ENCODE results near the gene ACOT9. TPM values are rescaled to one million over a fixed set of nuclear protein-coding genes. Genes with fewer than 3 reads are reported as not detected.

Gene ACOT9
- total RNA-seq, 1 experiment from 2014 or later, result 72.3 TPM

- Histone ChIP-seq H3K4me1 (ENCODE audit: insufficient read depth, low read length) (no peaks in the 10 kb centered on the region), H2BK5ac (ENCODE audit: insufficient read length, low read length) (no peak overlapping the region), H2BK120ac (ENCODE audit: low read depth, low read length, poor library complexity, severe bottlenecking) (no peak overlapping the region), H3K79me2 (ENCODE audit: insufficient read depth, low read length) (no peaks in the 10 kb centered on the region), H3T11ph (ENCODE audit: low read length) (no peak overlapping the region), H2AFZ (ENCODE audit: low read length) (no peak overlapping the region), H3K9ac (ENCODE audit: extremely low read depth, insufficient read length, low read length) (no peak overlapping the region), H4K20me1 (ENCODE audit: control insufficient read depth, insufficient read depth, insufficient read length) (no peaks in the 10 kb centered on the region), H3K4ac (ENCODE audit: low read depth, low read length) (no peak overlapping the region), H2AK5ac (ENCODE audit: insufficient read length, low read length) (no peak overlapping the region), H4K91ac (ENCODE audit: insufficient read length, low read depth, low read length) (no peak overlapping the region), H3K18ac (ENCODE audit: insufficient read length, low read depth, low read length) (no peak overlapping the region), H3K23ac (ENCODE audit: insufficient read length, low read depth, low read length) (no peak overlapping the region), H3K9me3 (ENCODE audit: control insufficient read depth, low read depth, low read length) (no peaks in the 10 kb centered on the region), H3K27me3 (ENCODE audit: insufficient read depth, low read length) (no peaks in the 10 kb centered on the region), H3K56ac (ENCODE audit: insufficient read length, low read depth, low read length) (no peak overlapping the region), H3K4me2 (ENCODE audit: insufficient read depth, insufficient read length, low read length) (no peak overlapping the region), H2BK12ac (ENCODE audit: insufficient read length, low read depth, low read length) (no peak overlapping the region), H3K23me2 (ENCODE audit: insufficient read length, low read depth, low read length, poor library complexity, severe bottlenecking) (no peaks in the 10 kb centered on the region), H3K27ac (ENCODE audit: insufficient read length, low read depth, low read length) (no peak overlapping the region), H4K5ac (ENCODE audit: insufficient read length, low read depth, low read length) (no peak overlapping the region), H3K79me1 (ENCODE audit: insufficient read depth, low read depth, low read length, poor library complexity, severe bottlenecking) (no peaks in the 10 kb centered on the region), H2BK15ac (ENCODE audit: low read depth, low read length) (no peak overlapping the region), H3K14ac (ENCODE audit: insufficient read depth, low read length) (no peak overlapping the region), H4K8ac (replicated peaks; ENCODE audit: insufficient read length, low read depth, low read length) (no peak overlapping the region), H2BK20ac (ENCODE audit: low read depth, low read length, poor library complexity, severe bottlenecking) (no peak overlapping the region)
- Mint-ChIP-seq H3K27me3 (ENCODE audit: low read depth) (no peaks in the 10 kb centered on the region), H3K36me3 (ENCODE audit: insufficient read depth in 1 of 3, low read depth in 3 of 3) (peaks cover 7 to 38% (median 17%) of the 10 kb centered on the region in 3 experiments; a peak in 6 of 7 replicates), H3K27ac (peak overlapping the region in 2 of 3 experiments; percentile 34 to 91; a peak in 3 of 7 replicates), H3K4me3 (peak overlapping the region in 1 of 2 experiments; percentile 25; a peak in 2 of 5 replicates), H3K4me1 (peaks cover 3% of the 10 kb centered on the region in 2 experiments; a peak in 1 of 4 replicates), H3K9me3 (no peaks in the 10 kb centered on the region)
- peak; percentile 84 for DNase-seq
- no CpG with 5 or more reads among the region's 16 CpGs for WGBS (ENCODE audit: extremely low coverage, insufficient read length, low lambda C conversion rate)
- TF ChIP-seq CTCF (conservative IDR thresholded peaks at IDR 0.05), result no peak
Observed at GRCh38 chrX:23699636-23700194, 43.4 kb downstream of the ACOT9 start.

Data from H9 (cell line).